Keratinocyte (primary cell): Measurements from ENCODE around the gene SSNA1. TPM values are rescaled to one million over a fixed set of nuclear protein-coding genes. Genes with fewer than 3 reads are reported as not detected.

Experiments
- DNase-seq: peaks from one replicate; pipeline ENCODE4 v3.0.0-alpha.2; 2011; ENCODE audit warnings: low read depth, missing footprints, low spot score
- FAIRE-seq: peaks from 2 replicates; lab custom pipeline; 2011; peaks lifted over from hg19 to GRCh38; lab: Jason Lieb, UNC
- H2AFZ ChIP-seq: 2 replicates; pipeline ENCODE4 v1.6.0; 2012; ENCODE audit warnings: low read length, control low read depth, inconsistent platforms; ENCODE audit not compliant: control insufficient read depth
- H3K27ac ChIP-seq: 2 replicates; pipeline ENCODE4 v1.5.1; 2011; ENCODE audit warnings: low read length; ENCODE audit not compliant: control insufficient read depth, insufficient read depth
- H3K27me3 ChIP-seq: 3 replicates; pipeline ENCODE4 v1.6.0; 2011; ENCODE audit warnings: low read length; ENCODE audit not compliant: control insufficient read depth, insufficient read depth; ENCODE audit errors: extremely low read depth
- H3K36me3 ChIP-seq, 2 experiments: 2 replicates in 1 of 2; 3 replicates in 1 of 2; pipeline ENCODE4 v1.5.1; 2011; ENCODE audit warnings: low read length in 2 of 2, mild to moderate bottlenecking in 1 of 2; ENCODE audit not compliant: control insufficient read depth in 2 of 2, insufficient read depth in 2 of 2; ENCODE audit errors: extremely low read depth in 1 of 2
- H3K4me1 ChIP-seq: 3 replicates; pipeline ENCODE4 v1.5.1; 2011; ENCODE audit warnings: low read length; ENCODE audit not compliant: control insufficient read depth, insufficient read depth; ENCODE audit errors: extremely low read depth
- H3K4me2 ChIP-seq: 3 replicates; pipeline ENCODE4 v1.6.0; 2011; ENCODE audit warnings: low read depth, low read length; ENCODE audit not compliant: control insufficient read depth, insufficient read depth; ENCODE audit errors: extremely low read depth
- H3K4me3 ChIP-seq, 3 experiments: fragments of 200-600 bp in 1 of 3; sonication (generic) in 1 of 3; 2 replicates in 2 of 3; 3 replicates in 1 of 3; pipeline ENCODE4 v1.5.1; 2011 to 2016; ENCODE audit warnings: low read length in 3 of 3, mild to moderate bottlenecking in 3 of 3, control low read depth in 2 of 3, inconsistent platforms in 1 of 3, low read depth in 1 of 3, mixed read lengths in 1 of 3, mixed run types in 1 of 3, moderate library complexity in 1 of 3; ENCODE audit not compliant: control insufficient read depth in 2 of 3, insufficient read depth in 2 of 3; ENCODE audit errors: extremely low read depth in 1 of 3
- H3K79me2 ChIP-seq: 2 replicates; pipeline ENCODE4 v1.6.0; 2012; ENCODE audit warnings: low read length; ENCODE audit not compliant: control insufficient read depth, insufficient read depth
- H3K9ac ChIP-seq: 3 replicates; pipeline ENCODE4 v1.6.0; 2011; ENCODE audit warnings: low read length; ENCODE audit not compliant: control insufficient read depth, insufficient read depth; ENCODE audit errors: extremely low read depth
- H3K9me1 ChIP-seq: 3 replicates; pipeline ENCODE4 v1.6.0; 2011; ENCODE audit warnings: low read length; ENCODE audit not compliant: control insufficient read depth, insufficient read depth; ENCODE audit errors: extremely low read depth
- H3K9me3 ChIP-seq: 2 replicates; pipeline ENCODE4 v1.5.1; 2012; ENCODE audit warnings: low read depth, low read length; ENCODE audit not compliant: control insufficient read depth
- H4K20me1 ChIP-seq: 3 replicates; pipeline ENCODE4 v1.6.0; 2011; ENCODE audit warnings: low read length; ENCODE audit not compliant: control insufficient read depth, insufficient read depth; ENCODE audit errors: extremely low read depth
- EZH2 ChIP-seq: IDR thresholded peaks from one replicate; pipeline ENCODE4 v1.6.1; 2012; ENCODE audit warnings: inconsistent platforms, mild to moderate bottlenecking, low read length, moderate library complexity
- dilution Hi-C: fragments of 300-500 bp; cut with MboI; formaldehyde crosslinking; loops from one replicate; pipeline ENCODE4 v1.7.0; 2020; ENCODE audit warnings: low sequenced_read_pairs; ENCODE audit not compliant: extremely low pct_ligation_motif_present
- polyA plus RNA-seq, 5 experiments: library from polyadenylated mRNA; depleted of rRNA in 3 of 5; stranded (reverse) in 3 of 5; stranded (forward) in 1 of 5; unstranded in 1 of 5; fragments of >200 nt; gene quantifications; 1 replicate in 1 of 5; 2 replicates in 3 of 5; 3 replicates in 1 of 5; pipeline versions ENCODE4 v1.2.1 to v1.2.3, GENCODE V29; 2011 to 2012; ENCODE audit warnings: missing spikeins in 2 of 5, low read depth in 1 of 5, low replicate concordance in 1 of 5
- TF ChIP-seq, protein P1 (sequence below), 3 experiments: IDR thresholded peaks in 1 of 3; conservative IDR thresholded peaks in 1 of 3; optimal IDR thresholded peaks in 1 of 3; 2 replicates in 2 of 3; 3 replicates in 1 of 3; pipeline versions ENCODE3 to v1.5.1; 2011; ENCODE audit warnings: low read length in 3 of 3, mild to moderate bottlenecking in 3 of 3, moderate library complexity in 2 of 3, control low read depth in 1 of 3, inconsistent platforms in 1 of 3; ENCODE audit not compliant: insufficient read depth in 2 of 3; ENCODE audit errors: extremely low read depth in 1 of 3

Gene SSNA1
- polyA plus RNA-seq, 1 donor (not counting 4 experiments of a cell fraction or from before 2014, with no cell fraction given) = 45.3 TPM

DNA sequence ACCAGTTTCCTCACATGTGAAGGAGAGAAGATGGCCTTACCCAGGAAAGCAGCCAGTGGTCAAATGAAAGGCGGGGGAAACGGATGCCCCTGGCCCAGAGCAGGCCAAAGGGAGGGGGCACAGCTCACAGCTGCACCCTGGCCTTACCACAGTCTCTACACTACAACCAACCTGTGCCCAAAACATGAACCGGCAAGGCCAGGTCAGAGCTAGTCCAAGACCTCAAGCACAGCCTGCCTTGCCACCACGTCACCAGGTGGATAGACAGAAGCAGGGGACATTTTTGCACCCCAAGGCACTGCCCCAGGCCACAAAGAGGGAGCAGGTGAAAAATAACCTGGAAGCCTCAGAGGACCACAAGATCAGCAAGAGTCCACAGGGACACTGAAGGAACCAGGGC, 45.0 kb upstream of the SSNA1 start:
- Histone ChIP-seq H2AFZ (no peak overlapping the region), H3K9ac (no peak overlapping the region), H3K4me1 (no peaks in the 10 kb centered on the region), H3K4me3 (no peak overlapping the region), H3K36me3 (no peaks in the 10 kb centered on the region), H3K9me3 (no peaks in the 10 kb centered on the region), H3K79me2 (no peaks in the 10 kb centered on the region), H3K4me2 (no peak overlapping the region), H4K20me1 (no peaks in the 10 kb centered on the region), H3K27me3 (peaks cover 47% of the 10 kb centered on the region), H3K9me1 (no peaks in the 10 kb centered on the region), H3K27ac (no peak overlapping the region)
- no peak for TF ChIP-seq EZH2
- TF ChIP-seq, protein P1, sequence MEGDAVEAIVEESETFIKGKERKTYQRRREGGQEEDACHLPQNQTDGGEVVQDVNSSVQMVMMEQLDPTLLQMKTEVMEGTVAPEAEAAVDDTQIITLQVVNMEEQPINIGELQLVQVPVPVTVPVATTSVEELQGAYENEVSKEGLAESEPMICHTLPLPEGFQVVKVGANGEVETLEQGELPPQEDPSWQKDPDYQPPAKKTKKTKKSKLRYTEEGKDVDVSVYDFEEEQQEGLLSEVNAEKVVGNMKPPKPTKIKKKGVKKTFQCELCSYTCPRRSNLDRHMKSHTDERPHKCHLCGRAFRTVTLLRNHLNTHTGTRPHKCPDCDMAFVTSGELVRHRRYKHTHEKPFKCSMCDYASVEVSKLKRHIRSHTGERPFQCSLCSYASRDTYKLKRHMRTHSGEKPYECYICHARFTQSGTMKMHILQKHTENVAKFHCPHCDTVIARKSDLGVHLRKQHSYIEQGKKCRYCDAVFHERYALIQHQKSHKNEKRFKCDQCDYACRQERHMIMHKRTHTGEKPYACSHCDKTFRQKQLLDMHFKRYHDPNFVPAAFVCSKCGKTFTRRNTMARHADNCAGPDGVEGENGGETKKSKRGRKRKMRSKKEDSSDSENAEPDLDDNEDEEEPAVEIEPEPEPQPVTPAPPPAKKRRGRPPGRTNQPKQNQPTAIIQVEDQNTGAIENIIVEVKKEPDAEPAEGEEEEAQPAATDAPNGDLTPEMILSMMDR (optimal IDR thresholded peaks at IDR 0.05 in 1 of 3, IDR thresholded peaks at IDR 0.05 in 1 of 3, conservative IDR thresholded peaks at IDR 0.05 in 1 of 3; ENCODE audit: extremely low read depth in 1 of 3, insufficient read depth in 2 of 3, low read length in 3 of 3) = no peak
- dilution Hi-C loops = no loop called here
- no peak for FAIRE-seq
- DNase-seq = no peak

DNA sequence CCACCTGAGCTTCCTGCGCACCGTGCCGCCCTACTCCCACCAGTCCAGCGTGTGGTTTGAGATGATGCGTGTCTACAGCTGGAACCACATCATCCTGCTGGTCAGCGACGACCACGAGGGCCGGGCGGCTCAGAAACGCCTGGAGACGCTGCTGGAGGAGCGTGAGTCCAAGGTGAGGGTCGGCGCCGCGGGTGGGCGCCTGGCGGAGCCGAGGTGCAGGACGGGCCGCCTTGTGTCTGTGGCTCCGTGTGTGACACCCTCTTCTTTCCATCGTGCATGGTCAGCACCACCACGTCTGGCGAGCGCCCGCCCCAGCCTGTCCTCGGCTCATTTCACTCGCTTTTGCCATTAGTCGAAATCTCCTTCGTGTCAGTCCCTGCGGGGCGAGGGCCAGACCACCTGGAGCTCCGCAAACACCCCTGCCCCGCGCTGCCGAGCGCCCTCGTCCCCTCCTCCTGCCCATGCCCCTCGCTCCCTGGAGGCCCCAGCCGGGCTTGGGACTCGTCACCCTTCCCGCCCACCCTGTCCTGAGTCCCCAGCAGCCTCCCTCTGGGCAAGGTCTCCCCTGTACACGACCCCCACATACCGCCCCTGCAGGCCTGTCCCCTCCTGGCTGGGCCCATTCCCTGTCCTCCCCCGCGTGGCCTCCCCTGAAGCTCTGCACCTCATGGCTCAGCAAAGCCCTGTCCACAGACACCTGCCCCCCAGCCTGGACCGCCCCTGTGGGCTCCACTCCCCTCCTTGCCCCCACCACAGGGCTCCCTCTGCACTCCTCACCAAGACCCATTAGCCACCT, 42.5 kb upstream of the SSNA1 start:
- Histone ChIP-seq H3K27me3 (peaks cover 25% of the 10 kb centered on the region), H4K20me1 (no peaks in the 10 kb centered on the region), H3K4me3 (no peak overlapping the region), H3K79me2 (no peaks in the 10 kb centered on the region), H3K9me1 (no peaks in the 10 kb centered on the region), H3K9ac (no peak overlapping the region), H2AFZ (no peak overlapping the region), H3K27ac (no peak overlapping the region), H3K36me3 (no peaks in the 10 kb centered on the region), H3K4me1 (no peaks in the 10 kb centered on the region), H3K9me3 (no peaks in the 10 kb centered on the region), H3K4me2 (no peak overlapping the region)
- no peak for TF ChIP-seq EZH2
- TF ChIP-seq, protein P1 (optimal IDR thresholded peaks at IDR 0.05 in 1 of 3, IDR thresholded peaks at IDR 0.05 in 1 of 3, conservative IDR thresholded peaks at IDR 0.05 in 1 of 3; ENCODE audit: extremely low read depth in 1 of 3, insufficient read depth in 2 of 3, low read length in 3 of 3) = no peak
- FAIRE-seq (no peak), DNase-seq (no peak)
- dilution Hi-C loops = no loop called here
